Subcutaneous adipose tissue (tissue), 4 donors: Measurements from ENCODE around the gene MGRN1. TPM values are rescaled to one million over a fixed set of nuclear protein-coding genes. Genes with fewer than 3 reads are reported as not detected.

ENCODE experiments used
- CTCF ChIP-seq: fragments of 450-650 bp; IDR thresholded peaks from one replicate; pipeline ENCODE4 v1.5.1; 2016; ENCODE audit warnings: low read depth, mild to moderate bottlenecking, control low read depth, antibody characterized with exemption, moderate library complexity
- total RNA-seq, 4 donors: library from RNA; depleted of rRNA; stranded (reverse); fragments of >200 nt; gene quantifications; one replicate each; pipeline ENCODE4 v1.1.0, GENCODE V29; 2016

Gene MGRN1
- total RNA-seq, 4 donors from 2014 or later = 21.2 to 44.5 (median 25.2) TPM

DNA sequence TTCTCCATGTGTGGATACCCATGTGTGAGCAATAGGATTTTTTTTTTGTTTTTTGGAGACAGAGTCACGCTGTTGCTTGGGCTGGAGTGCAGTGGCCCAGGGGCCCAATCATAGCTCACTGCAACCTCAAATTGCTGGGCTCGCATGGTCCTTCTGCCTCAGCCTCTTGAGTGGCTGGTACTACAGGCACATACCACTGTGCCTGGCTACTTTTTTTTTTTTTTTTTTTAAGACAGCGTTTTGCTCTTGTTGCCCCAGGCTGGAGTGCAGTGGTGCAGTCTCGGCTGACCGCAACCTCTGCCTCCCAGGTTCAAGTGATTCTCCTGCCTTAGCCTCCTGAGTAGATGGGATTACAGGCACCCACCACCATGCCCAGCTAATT lies 16.7 kb downstream of the MGRN1 start:
- TF ChIP-seq CTCF = no peak

DNA sequence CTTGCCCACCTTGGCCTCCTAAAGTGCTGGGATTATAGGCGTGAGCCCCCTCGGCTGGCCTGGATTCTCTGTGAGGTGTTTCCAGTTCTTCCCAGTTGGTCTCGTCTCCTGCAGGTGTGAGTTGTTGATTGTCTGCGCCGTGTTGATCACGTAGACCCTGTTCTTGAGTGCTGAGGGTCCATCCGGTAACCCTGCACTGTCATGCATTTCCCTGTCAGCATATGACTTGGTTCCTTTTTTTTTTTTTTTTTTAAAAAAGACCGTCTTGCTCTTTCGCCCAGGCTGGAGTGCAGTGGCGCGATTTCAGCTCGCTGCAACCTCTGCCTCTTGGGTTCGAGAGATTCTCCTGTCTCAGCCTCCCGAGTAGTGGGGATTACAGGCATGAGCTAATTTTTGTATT lies 17.3 kb downstream of the MGRN1 start:
- no peak for TF ChIP-seq CTCF

DNA sequence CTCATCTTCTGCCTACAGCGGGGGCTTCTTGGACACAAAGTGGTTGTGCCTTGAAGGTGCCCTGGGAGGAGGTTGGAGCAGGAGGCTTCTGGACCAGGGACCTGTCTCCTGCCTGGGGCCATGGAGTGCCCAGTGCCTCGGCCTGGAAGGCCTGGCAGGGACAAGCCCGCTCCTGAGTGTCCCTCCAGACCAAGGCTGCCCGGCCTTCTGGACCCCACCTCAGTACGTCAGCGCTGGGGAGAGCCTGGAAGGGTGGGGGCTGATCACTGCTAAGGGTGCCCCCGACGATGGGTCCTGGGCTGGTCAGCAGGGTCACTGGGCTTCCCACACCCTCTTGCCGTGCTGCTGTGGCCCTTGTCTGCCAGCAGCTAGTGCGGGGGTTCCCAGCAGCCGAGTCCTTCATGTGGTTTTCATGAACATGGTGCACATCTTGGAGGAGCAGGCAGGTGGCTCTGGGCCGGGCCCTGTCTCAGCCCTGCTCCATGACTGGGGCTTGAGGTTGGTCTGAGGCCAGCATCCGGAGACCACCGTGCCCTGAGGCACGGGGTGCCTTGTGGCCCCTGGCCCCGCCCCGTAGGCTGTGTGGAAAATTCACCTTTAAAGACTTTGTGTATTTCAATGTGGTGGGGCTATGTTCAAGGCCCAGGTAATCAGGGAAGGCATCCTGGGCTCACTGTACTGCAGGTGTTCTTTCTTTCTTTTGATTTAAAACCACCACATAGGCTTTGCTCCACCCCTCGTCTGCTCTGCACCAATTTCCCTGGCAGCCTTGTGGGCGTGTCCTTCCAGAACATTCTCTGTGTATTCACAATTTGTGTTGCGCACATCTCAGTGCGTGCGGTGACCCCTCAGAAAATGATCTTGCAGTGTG lies 22.4 kb downstream of the MGRN1 start:
- no peak for TF ChIP-seq CTCF

DNA sequence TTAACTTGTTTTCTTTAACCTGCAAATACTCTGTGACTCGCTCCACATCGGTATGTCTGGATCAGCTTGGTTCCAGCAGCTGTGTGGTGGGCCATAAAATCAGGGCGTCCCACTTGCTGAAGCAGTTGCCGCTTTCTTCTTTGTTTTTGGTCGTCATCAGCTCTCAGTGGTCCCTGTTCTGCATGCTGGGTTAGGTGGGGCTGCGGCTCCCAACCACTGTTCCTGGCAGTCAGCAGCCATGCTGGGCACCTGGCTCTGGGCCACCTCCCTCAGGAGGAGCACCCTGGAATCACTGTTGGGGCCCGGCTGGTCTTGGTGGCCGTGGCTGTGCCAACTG lies 23.0 kb downstream of the MGRN1 start:
- TF ChIP-seq CTCF = no peak

DNA sequence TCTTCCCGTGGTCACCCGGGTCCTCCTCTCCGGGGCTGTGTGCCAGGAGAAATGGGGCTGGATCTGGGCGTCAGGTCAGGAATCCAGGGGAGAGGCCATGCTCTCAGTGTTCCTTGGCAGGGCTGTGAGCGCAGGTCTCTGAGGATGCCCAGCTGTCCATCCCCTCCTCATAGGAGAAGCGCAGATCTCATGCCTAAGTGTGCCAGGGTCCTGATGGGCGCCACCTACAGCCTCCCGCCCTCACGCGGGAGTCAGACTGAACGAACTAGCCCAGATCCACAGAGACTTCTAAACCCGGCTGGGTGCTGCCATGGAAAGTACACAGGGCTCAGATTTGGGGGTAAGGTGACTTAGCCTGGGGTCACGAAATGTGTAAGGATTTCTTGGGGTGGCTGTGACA lies 24.3 kb downstream of the MGRN1 start:
- no peak for TF ChIP-seq CTCF

- TF ChIP-seq CTCF = no peak
Observed at GRCh38 chr16:4649744-4650442, 25.3 kb downstream of the MGRN1 start.

- TF ChIP-seq CTCF = no peak
Observed at GRCh38 chr16:4651827-4652226, 27.2 kb downstream of the MGRN1 start.
